IPS DF 6.9 (cell line): ENCODE results near the gene TOMM70.
A peak's percentile ranks its signal among the peaks of the same experiment; 100 is the strongest.
"Not testable (repeated sequence)": the region's sequence is repeated elsewhere in the genome, so short reads cannot be mapped to it uniquely, and the experiment has no call there.

Experiments
- DNase-seq: peaks from one replicate; pipeline ENCODE4 v3.0.0-alpha.2; 2013; ENCODE audit warnings: low read depth, low spot score
- H3K27ac ChIP-seq: one replicate; pipeline ENCODE4 v1.5.1; 2013; ENCODE audit warnings: low read length, control low read depth
- H3K27me3 ChIP-seq: 2 replicates; pipeline ENCODE4 v1.6.1; 2013; ENCODE audit warnings: mild to moderate bottlenecking, low read length; ENCODE audit not compliant: control insufficient read depth, insufficient read depth
- H3K36me3 ChIP-seq: 2 replicates; pipeline ENCODE4 v1.6.1; 2013; ENCODE audit warnings: low read length; ENCODE audit not compliant: control insufficient read depth, insufficient read depth
- H3K4me1 ChIP-seq: 2 replicates; pipeline ENCODE4 v1.6.1; 2013; ENCODE audit warnings: low read length; ENCODE audit not compliant: control insufficient read depth, insufficient read depth
- H3K4me3 ChIP-seq: 2 replicates; pipeline ENCODE4 v1.5.1; 2013; ENCODE audit warnings: mild to moderate bottlenecking, low read length
- H3K9me3 ChIP-seq: 2 replicates; pipeline ENCODE4 v1.6.1; 2013; ENCODE audit warnings: low read length, inconsistent platforms; ENCODE audit not compliant: control insufficient read depth, insufficient read depth
- WGBS: extraction: QIAGEN DNeasy Blood & Tissue Kit; methylation state at CpG from one replicate; pipeline ENCODE4 v1.1.7; 2013; ENCODE audit warnings: mixed read lengths, missing lambda C conversion rate; ENCODE audit not compliant: insufficient read length, insufficient coverage; 5-methylcytosine and 5-hydroxymethylcytosine counted together

Gene TOMM70

GRCh38 chr3:100329800-100330489 lies 70.9 kb downstream of the TOMM70 start:
- Histone ChIP-seq H3K36me3 (no peaks in the 10 kb centered on the region), H3K27me3 (no peaks in the 10 kb centered on the region), H3K4me1 (no peaks in the 10 kb centered on the region), H3K4me3 (no peak overlapping the region), H3K9me3 (no peaks in the 10 kb centered on the region), H3K27ac (no peak overlapping the region)
- no CpG with 5 or more reads among the region's 4 CpGs for WGBS
- no peak for DNase-seq

- not testable (repeated sequence) for H3K36me3 ChIP-seq, DNase-seq, H3K27ac ChIP-seq, H3K27me3 ChIP-seq, H3K4me1 ChIP-seq, H3K9me3 ChIP-seq, H3K4me3 ChIP-seq
- no CpG with 5 or more reads among the region's 5 CpGs for WGBS
Observed at GRCh38 chr3:100327377-100327776, 73.5 kb downstream of the TOMM70 start.

- no peak for DNase-seq
- H3K27me3 ChIP-seq, result no peaks in the 10 kb centered on the region
- no peaks in the 10 kb centered on the region for H3K9me3 ChIP-seq
- no peaks in the 10 kb centered on the region for H3K36me3 ChIP-seq
- H3K4me1 ChIP-seq, result no peaks in the 10 kb centered on the region
- no peak overlapping the region for H3K27ac ChIP-seq
- no peak overlapping the region for H3K4me3 ChIP-seq
Observed at GRCh38 chr3:100325827-100326226, 75.1 kb downstream of the TOMM70 start.

GRCh38 chr3:100324044-100324443 lies 76.8 kb downstream of the TOMM70 start:
- no peak for DNase-seq
- Histone ChIP-seq H3K36me3 (no peaks in the 10 kb centered on the region; the same call in 1 of the 2 replicates), H3K4me1 (no peaks in the 10 kb centered on the region), H3K27me3 (no peaks in the 10 kb centered on the region), H3K27ac (no peak overlapping the region), H3K4me3 (no peak overlapping the region), H3K9me3 (no peaks in the 10 kb centered on the region)

GRCh38 chr3:100319951-100320350 lies 80.9 kb downstream of the TOMM70 start:
- DNase-seq, result no peak
- Histone ChIP-seq H3K36me3 (no peaks in the 10 kb centered on the region; the same call in 1 of the 2 replicates), H3K27me3 (no peaks in the 10 kb centered on the region), H3K4me1 (no peaks in the 10 kb centered on the region), H3K4me3 (no peak overlapping the region), H3K9me3 (no peaks in the 10 kb centered on the region), H3K27ac (no peak overlapping the region)
- WGBS, result no CpG with 5 or more reads among the region's 2 CpGs

- no peak for DNase-seq
- Histone ChIP-seq H3K4me3 (no peak overlapping the region), H3K36me3 (no peaks in the 10 kb centered on the region; the same call in 1 of the 2 replicates), H3K27me3 (no peaks in the 10 kb centered on the region), H3K9me3 (no peaks in the 10 kb centered on the region), H3K27ac (no peak overlapping the region), H3K4me1 (no peaks in the 10 kb centered on the region)
- no CpG with 5 or more reads among the region's 2 CpGs for WGBS
Observed at GRCh38 chr3:100317912-100318311, 83.0 kb downstream of the TOMM70 start.

GRCh38 chr3:100316641-100317069 lies 84.2 kb downstream of the TOMM70 start:
- no peaks in the 10 kb centered on the region for H3K27me3 ChIP-seq
- no peak overlapping the region for H3K27ac ChIP-seq
- no peaks in the 10 kb centered on the region for H3K9me3 ChIP-seq
- no peaks in the 10 kb centered on the region; the same call in 1 of the 2 replicates for H3K36me3 ChIP-seq
- H3K4me3 ChIP-seq, result no peak overlapping the region
- no peaks in the 10 kb centered on the region for H3K4me1 ChIP-seq
- WGBS, result no CpG with 5 or more reads among the region's 8 CpGs
- peak; percentile 16 for DNase-seq
